OCI-LY1 (cell line): ENCODE results near the gene DDR2.

Experiments
- H2AFZ ChIP-seq: fragments of 200-600 bp; sonication (generic), shearing (Covaris generic); 2 replicates; pipeline ENCODE4 v1.6.0; 2014; ENCODE audit warnings: antibody characterized with exemption, mild to moderate bottlenecking, low read length
- H3F3A ChIP-seq: fragments of 200-600 bp; sonication (generic), shearing (Covaris generic); 2 replicates; pipeline ENCODE4 v1.6.0; 2014; ENCODE audit warnings: mild to moderate bottlenecking, antibody characterized with exemption, low read length, moderate library complexity; ENCODE audit not compliant: insufficient read depth
- H3K27ac ChIP-seq: fragments of 200-600 bp; sonication (generic); 2 replicates; pipeline ENCODE4 v1.5.1; 2014; ENCODE audit warnings: low read length, mixed run types, mild to moderate bottlenecking, low read depth; ENCODE audit not compliant: poor library complexity, severe bottlenecking
- H3K27me3 ChIP-seq: fragments of 200-600 bp; sonication (generic); 2 replicates; pipeline ENCODE4 v1.6.0; 2014; ENCODE audit warnings: antibody characterized with exemption, mild to moderate bottlenecking, low read length, moderate library complexity; ENCODE audit not compliant: insufficient read depth
- H3K36me3 ChIP-seq: fragments of 200-600 bp; sonication (generic); 2 replicates; pipeline ENCODE4 v1.6.1; 2014; ENCODE audit warnings: mild to moderate bottlenecking, antibody characterized with exemption, low read length, moderate library complexity, mixed read lengths; ENCODE audit not compliant: insufficient read depth
- H3K4me1 ChIP-seq: fragments of 200-600 bp; sonication (generic); 2 replicates; pipeline ENCODE4 v1.5.1; 2014; ENCODE audit warnings: mild to moderate bottlenecking, low read length, moderate library complexity; ENCODE audit not compliant: insufficient read depth, severe bottlenecking
- H3K4me2 ChIP-seq: fragments of 200-600 bp; sonication (generic), shearing (Covaris generic); 2 replicates; pipeline ENCODE4 v1.6.1; 2014; ENCODE audit warnings: low read length
- H3K4me3 ChIP-seq: fragments of 200-600 bp; sonication (generic); 2 replicates; pipeline ENCODE4 v1.5.1; 2014; ENCODE audit warnings: low read length, low read depth, mild to moderate bottlenecking, mixed read lengths; ENCODE audit not compliant: poor library complexity, severe bottlenecking
- H3K79me2 ChIP-seq: fragments of 200-600 bp; shearing (Covaris generic); 2 replicates; pipeline ENCODE4 v1.6.1; 2016; ENCODE audit warnings: mixed run types, low read length, mixed read lengths; ENCODE audit not compliant: insufficient read depth
- H3K9ac ChIP-seq: fragments of 200-600 bp; sonication (generic), shearing (Covaris generic); 2 replicates; pipeline ENCODE4 v1.6.1; 2014; ENCODE audit warnings: mild to moderate bottlenecking, low read length, mixed read lengths
- H3K9me2 ChIP-seq: fragments of 200-600 bp; sonication (generic), shearing (Covaris generic); 2 replicates; pipeline ENCODE4 v1.6.1; 2014; ENCODE audit warnings: low read depth, mild to moderate bottlenecking, low read length, mixed read lengths
- H3K9me3 ChIP-seq: fragments of 200-600 bp; shearing (Covaris generic); 2 replicates; pipeline ENCODE4 v1.6.1; 2014; ENCODE audit warnings: low read length, mixed read lengths
- H4K20me1 ChIP-seq: fragments of 200-600 bp; sonication (generic), shearing (Covaris generic); 2 replicates; pipeline ENCODE4 v1.6.0; 2016; ENCODE audit warnings: mild to moderate bottlenecking, low read length; ENCODE audit not compliant: insufficient read depth
- CTCF ChIP-seq: fragments of 200-600 bp; sonication (generic), shearing (Covaris generic); IDR thresholded peaks from 2 replicates; pipeline ENCODE4 v1.5.1; 2017; ENCODE audit warnings: mild to moderate bottlenecking, antibody characterized with exemption, low read length, moderate library complexity, mixed read lengths
- EZH2 ChIP-seq: fragments of 200-600 bp; sonication (generic), shearing (Covaris generic); IDR thresholded peaks from 2 replicates; pipeline ENCODE4 v1.8.0; 2017; ENCODE audit warnings: borderline replicate concordance, mixed run types, mild to moderate bottlenecking, antibody characterized with exemption, low read length, moderate library complexity, mixed read lengths

DDR2 gene

GRCh38 chr1:162823231-162823630 lies 191.0 kb downstream of the DDR2 start:
- H3K4me1 ChIP-seq = peaks cover 10% of the 10 kb centered on the region
- no peaks in the 10 kb centered on the region for H3F3A ChIP-seq
- no peak for TF ChIP-seq CTCF
- TF ChIP-seq EZH2 = no peak
- H3K9me2 ChIP-seq = no peaks in the 10 kb centered on the region
- no peaks in the 10 kb centered on the region for H4K20me1 ChIP-seq
- no peak overlapping the region for H3K4me3 ChIP-seq
- no peak overlapping the region for H3K4me2 ChIP-seq
- H3K9me3 ChIP-seq = no peaks in the 10 kb centered on the region
- H3K27ac ChIP-seq = no peak overlapping the region
- no peak overlapping the region for H3K9ac ChIP-seq
- H2AFZ ChIP-seq = no peak overlapping the region
- H3K27me3 ChIP-seq = no peaks in the 10 kb centered on the region; the same call in 1 of the 2 replicates
- H3K79me2 ChIP-seq = no peaks in the 10 kb centered on the region
- H3K36me3 ChIP-seq = no peaks in the 10 kb centered on the region

- Histone ChIP-seq H3F3A (no peaks in the 10 kb centered on the region), H4K20me1 (no peaks in the 10 kb centered on the region), H2AFZ (no peak overlapping the region), H3K9ac (no peak overlapping the region), H3K36me3 (no peaks in the 10 kb centered on the region), H3K27ac (no peak overlapping the region), H3K9me2 (no peaks in the 10 kb centered on the region), H3K4me2 (no peak overlapping the region), H3K9me3 (no peaks in the 10 kb centered on the region), H3K4me1 (peaks cover 10% of the 10 kb centered on the region), H3K27me3 (no peaks in the 10 kb centered on the region; the same call in 1 of the 2 replicates), H3K4me3 (no peak overlapping the region), H3K79me2 (no peaks in the 10 kb centered on the region)
- TF ChIP-seq CTCF (no peak), EZH2 (no peak)
These were observed 191.7 kb downstream of the DDR2 start for GRCh38 chr1:162823771-162824525.

GRCh38 chr1:162829268-162829667 lies 197.0 kb downstream of the DDR2 start:
- Histone ChIP-seq H3K4me2 (no peak overlapping the region), H4K20me1 (no peaks in the 10 kb centered on the region), H3K27me3 (no peaks in the 10 kb centered on the region; the same call in 1 of the 2 replicates), H3K27ac (no peak overlapping the region), H3K9ac (no peak overlapping the region), H3K9me3 (no peaks in the 10 kb centered on the region), H3F3A (no peaks in the 10 kb centered on the region), H2AFZ (no peak overlapping the region), H3K36me3 (no peaks in the 10 kb centered on the region), H3K9me2 (no peaks in the 10 kb centered on the region), H3K79me2 (no peaks in the 10 kb centered on the region), H3K4me3 (no peak overlapping the region), H3K4me1 (no peaks in the 10 kb centered on the region)
- TF ChIP-seq CTCF (no peak), EZH2 (no peak)
